ACC112 (cell line): Measurements from ENCODE around the gene CD84.

Experiments used
- H2AFZ ChIP-seq: fragments of 200-600 bp; sonication (generic); one replicate; pipeline ENCODE4 v1.6.0; 2017; ENCODE audit warnings: antibody characterized with exemption, low read length; ENCODE audit not compliant: unreplicated experiment
- H3K27ac ChIP-seq: fragments of 200-600 bp; sonication (generic); 2 replicates; pipeline ENCODE4 v1.5.1; 2014; ENCODE audit warnings: low read depth, mild to moderate bottlenecking, antibody characterized with exemption, low read length, moderate library complexity
- H3K27me3 ChIP-seq: fragments of 200-600 bp; sonication (generic); 2 replicates; pipeline ENCODE4 v1.6.1; 2014; ENCODE audit warnings: mild to moderate bottlenecking, antibody characterized with exemption, low read length, moderate library complexity, mixed read lengths; ENCODE audit not compliant: insufficient read depth
- H3K36me3 ChIP-seq: fragments of 200-600 bp; sonication (generic); 2 replicates; pipeline ENCODE4 v1.6.1; 2016; ENCODE audit warnings: mild to moderate bottlenecking, antibody characterized with exemption, low read length, moderate library complexity, mixed read lengths; ENCODE audit not compliant: insufficient read depth
- H3K4me1 ChIP-seq: fragments of 200-600 bp; sonication (generic); one replicate; pipeline ENCODE4 v1.6.1; 2016; ENCODE audit warnings: low read length, mixed read lengths; ENCODE audit not compliant: insufficient read depth, unreplicated experiment, control insufficient read depth
- H3K4me3 ChIP-seq: fragments of 200-600 bp; sonication (generic); 2 replicates; pipeline ENCODE4 v1.5.1; 2014; ENCODE audit warnings: mild to moderate bottlenecking, low read depth, low read length
- H3K79me2 ChIP-seq: fragments of 200-600 bp; sonication (generic); one replicate; pipeline ENCODE4 v1.6.0; 2016; ENCODE audit warnings: low read length; ENCODE audit not compliant: control insufficient read depth, unreplicated experiment, insufficient read depth

The CD84 gene

DNA sequence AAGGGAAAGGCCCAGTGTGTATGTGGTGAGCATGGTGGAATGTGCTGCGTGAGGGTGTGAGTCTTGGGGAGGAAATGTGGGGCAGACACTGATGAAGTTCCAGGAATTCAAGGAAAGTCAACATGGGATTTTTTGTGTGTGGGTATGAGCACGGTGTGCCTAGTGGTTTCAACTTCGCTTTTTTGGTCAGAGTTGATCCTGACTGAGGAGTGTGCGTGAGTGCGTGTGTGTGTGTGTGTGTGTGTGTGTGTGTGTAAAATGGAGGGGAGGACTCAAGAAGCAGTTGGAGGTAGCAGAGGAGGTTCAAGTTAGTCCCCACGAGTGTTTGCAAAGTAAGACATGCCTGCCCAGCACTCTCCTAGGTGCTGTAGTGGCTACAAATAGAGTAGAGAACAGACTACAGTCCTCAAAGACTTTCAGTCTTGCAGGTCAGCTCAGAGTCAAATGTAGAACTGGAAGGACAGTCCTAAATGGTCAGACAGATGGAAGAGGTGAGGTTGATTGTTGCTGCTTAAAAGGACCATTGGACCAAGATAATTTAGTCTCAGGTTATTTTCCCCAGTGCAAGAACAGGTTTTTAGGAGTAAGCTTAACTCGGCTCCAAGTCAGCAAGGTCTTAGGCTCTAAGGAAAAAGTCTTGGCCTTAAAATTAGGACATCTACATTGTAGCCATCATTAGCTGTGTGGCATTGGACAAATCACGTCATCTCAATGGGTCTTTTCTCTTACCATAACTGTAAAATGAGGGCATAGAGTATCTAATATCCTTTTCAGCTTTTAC is 42.5 kb upstream of the CD84 start:
- H2AFZ ChIP-seq: no peak overlapping the region
- H3K27me3 ChIP-seq: peaks cover 28% of the 10 kb centered on the region
- no peaks in the 10 kb centered on the region for H3K4me1 ChIP-seq
- no peak overlapping the region for H3K27ac ChIP-seq
- H3K4me3 ChIP-seq: no peak overlapping the region
- no peaks in the 10 kb centered on the region for H3K79me2 ChIP-seq
- no peaks in the 10 kb centered on the region for H3K36me3 ChIP-seq

- H3K79me2 ChIP-seq: no peaks in the 10 kb centered on the region
- peaks cover 30% of the 10 kb centered on the region for H3K27me3 ChIP-seq
- H3K27ac ChIP-seq: no peak overlapping the region
- H2AFZ ChIP-seq: no peak overlapping the region
- no peaks in the 10 kb centered on the region for H3K4me1 ChIP-seq
- H3K36me3 ChIP-seq: no peaks in the 10 kb centered on the region
- H3K4me3 ChIP-seq: no peak overlapping the region
These were observed 41.8 kb upstream of the CD84 start for GRCh38 chr1:160620942-160621632.

GRCh38 chr1:160619742-160620277 is 40.5 kb upstream of the CD84 start:
- Histone ChIP-seq H3K36me3 (no peaks in the 10 kb centered on the region), H3K27me3 (peaks cover 33% of the 10 kb centered on the region), H3K79me2 (no peaks in the 10 kb centered on the region), H3K4me1 (no peaks in the 10 kb centered on the region), H3K4me3 (no peak overlapping the region), H3K27ac (no peak overlapping the region), H2AFZ (no peak overlapping the region)

- H3K4me3 ChIP-seq: no peak overlapping the region
- no peak overlapping the region for H2AFZ ChIP-seq
- H3K27me3 ChIP-seq: peaks cover 31% of the 10 kb centered on the region
These were observed 39.5 kb upstream of the CD84 start for GRCh38 chr1:160618763-160619274.

DNA sequence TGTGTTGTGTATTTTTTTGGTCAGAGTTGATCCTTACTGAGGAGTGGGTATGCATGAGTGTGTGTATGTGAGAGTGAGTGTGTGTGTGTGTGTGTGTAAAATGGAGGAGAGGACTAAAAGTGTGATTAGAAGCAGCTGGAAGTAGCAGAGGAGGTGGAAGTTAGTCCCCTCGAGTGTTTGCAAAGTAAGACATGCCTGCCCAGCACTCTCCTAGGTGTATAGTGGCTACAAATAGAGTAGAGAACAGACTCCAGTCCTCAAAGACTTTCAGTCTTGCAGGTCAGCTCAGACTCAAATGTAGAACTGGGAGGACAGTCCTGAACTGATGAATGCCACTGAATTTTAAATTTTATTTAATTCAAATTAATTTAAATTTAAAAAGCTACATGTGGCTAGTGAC is 39.0 kb upstream of the CD84 start:
- H3K36me3 ChIP-seq: no peaks in the 10 kb centered on the region
- H3K27me3 ChIP-seq: peaks cover 34% of the 10 kb centered on the region
- no peak overlapping the region for H3K27ac ChIP-seq
- no peaks in the 10 kb centered on the region for H3K79me2 ChIP-seq
- H2AFZ ChIP-seq: no peak overlapping the region
- no peak overlapping the region for H3K4me3 ChIP-seq
- no peaks in the 10 kb centered on the region for H3K4me1 ChIP-seq

More at GRCh38 chr1:160618763-160619274, 39.5 kb upstream of the CD84 start:
- Histone ChIP-seq H3K79me2 (no peaks in the 10 kb centered on the region), H3K4me1 (no peaks in the 10 kb centered on the region), H3K36me3 (no peaks in the 10 kb centered on the region), H3K27ac (no peak overlapping the region)

- peaks cover 47% of the 10 kb centered on the region for H3K27me3 ChIP-seq
These were observed 36.4 kb upstream of the CD84 start for GRCh38 chr1:160615660-160616059.

DNA sequence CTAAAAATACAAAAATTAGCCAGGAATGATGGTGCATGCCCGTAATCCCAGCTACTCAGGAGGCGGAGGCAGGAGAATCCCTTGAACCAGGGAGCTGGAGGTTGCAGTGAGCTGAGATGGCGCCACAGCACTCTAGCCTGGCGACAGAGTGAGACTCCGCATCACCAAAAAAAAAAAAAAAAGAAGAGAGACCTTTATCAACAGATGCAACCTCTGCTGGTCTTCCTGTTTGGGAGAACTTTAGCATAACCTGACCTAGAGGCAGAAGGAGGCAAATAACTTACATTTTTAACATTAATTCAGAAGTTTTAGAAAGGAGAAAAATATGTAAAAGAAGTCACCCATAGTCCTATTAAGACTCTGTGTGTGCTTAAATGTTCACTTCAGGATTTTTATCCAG is 35.1 kb upstream of the CD84 start:
- no peak overlapping the region for H2AFZ ChIP-seq
- H3K27me3 ChIP-seq: peaks cover 53% of the 10 kb centered on the region
- H3K4me1 ChIP-seq: no peaks in the 10 kb centered on the region
- no peaks in the 10 kb centered on the region for H3K79me2 ChIP-seq
- H3K27ac ChIP-seq: no peak overlapping the region
- no peak overlapping the region for H3K4me3 ChIP-seq
- H3K36me3 ChIP-seq: no peaks in the 10 kb centered on the region

More at GRCh38 chr1:160615660-160616059, 36.4 kb upstream of the CD84 start:
- Histone ChIP-seq H3K4me3 (no peak overlapping the region), H3K4me1 (no peaks in the 10 kb centered on the region), H3K36me3 (no peaks in the 10 kb centered on the region), H3K27ac (no peak overlapping the region), H3K79me2 (no peaks in the 10 kb centered on the region), H2AFZ (no peak overlapping the region)

GRCh38 chr1:160612613-160613218 is 33.4 kb upstream of the CD84 start:
- Histone ChIP-seq H3K36me3 (no peaks in the 10 kb centered on the region), H3K27me3 (peaks cover 66% of the 10 kb centered on the region), H3K27ac (no peak overlapping the region)

DNA sequence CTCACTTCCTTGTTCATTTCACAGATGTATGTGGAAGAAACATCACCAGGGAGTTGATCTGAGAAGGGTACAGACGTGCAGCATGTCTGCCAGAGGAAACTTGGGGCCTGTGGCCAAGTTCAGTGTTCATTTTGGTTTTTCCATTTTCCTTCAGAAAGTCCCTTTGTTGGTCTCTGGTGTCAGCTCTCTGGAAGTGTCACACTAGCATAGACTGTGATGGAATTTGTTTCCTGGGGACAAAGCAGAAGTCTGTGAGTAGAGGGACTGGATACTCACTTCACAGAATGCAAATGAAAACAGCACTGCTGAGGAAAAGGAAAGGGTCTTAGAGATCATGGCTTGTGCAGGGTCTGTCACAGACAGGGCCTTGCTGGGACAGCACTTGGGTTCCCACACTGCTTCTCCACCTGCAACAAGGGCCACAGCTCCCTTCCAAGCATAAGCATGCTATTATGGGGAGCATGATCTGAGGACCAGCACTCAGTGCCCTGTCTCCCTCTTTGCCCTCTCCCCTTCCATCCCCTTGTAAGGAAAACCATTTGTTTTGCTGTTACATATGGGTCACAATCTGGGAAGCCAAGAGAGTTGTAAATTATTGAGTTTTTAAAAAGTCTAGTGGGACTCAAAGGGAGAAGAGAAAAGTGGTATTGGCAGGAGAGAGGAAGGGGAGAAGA is 31.4 kb upstream of the CD84 start:
- H3K36me3 ChIP-seq: no peaks in the 10 kb centered on the region
- peaks cover 63% of the 10 kb centered on the region for H3K27me3 ChIP-seq
- H3K79me2 ChIP-seq: no peaks in the 10 kb centered on the region
- H3K4me1 ChIP-seq: no peaks in the 10 kb centered on the region
- H3K27ac ChIP-seq: no peak overlapping the region
- H3K4me3 ChIP-seq: no peak overlapping the region
- no peak overlapping the region for H2AFZ ChIP-seq

More at GRCh38 chr1:160612613-160613218, 33.4 kb upstream of the CD84 start:
- Histone ChIP-seq H3K79me2 (no peaks in the 10 kb centered on the region), H2AFZ (no peak overlapping the region), H3K4me3 (no peak overlapping the region), H3K4me1 (no peaks in the 10 kb centered on the region)

DNA sequence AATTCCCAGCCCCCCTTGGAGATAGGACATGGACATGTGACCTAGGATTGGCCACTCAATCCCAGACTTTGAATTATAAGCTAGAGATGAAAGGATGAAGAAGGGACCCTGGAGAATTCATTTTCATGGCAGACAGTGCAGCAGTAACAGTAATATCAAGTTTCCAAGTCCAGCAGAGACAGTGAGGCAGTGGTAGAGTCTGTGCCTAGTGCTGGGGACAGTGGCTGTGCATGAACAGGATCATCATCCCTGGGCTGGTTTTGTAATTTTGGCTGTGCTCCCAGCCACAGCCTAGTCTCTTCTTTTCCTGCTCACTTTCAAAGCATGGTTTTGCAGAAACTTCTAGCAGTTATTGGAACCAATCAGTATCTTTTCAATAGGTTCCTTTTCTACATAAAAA is 29.6 kb upstream of the CD84 start:
- Histone ChIP-seq H3K27me3 (peaks cover 59% of the 10 kb centered on the region), H3K4me1 (no peaks in the 10 kb centered on the region), H3K4me3 (no peak overlapping the region), H3K79me2 (no peaks in the 10 kb centered on the region), H3K36me3 (no peaks in the 10 kb centered on the region), H3K27ac (no peak overlapping the region), H2AFZ (no peak overlapping the region)
